Ovary (tissue), 9 donors: ENCODE data around the gene DEAF1. TPM values are rescaled to one million over a fixed set of nuclear protein-coding genes. Genes with fewer than 3 reads are reported as not detected.

Experiments
- DNase-seq, 5 donors: peaks; one replicate each; pipeline ENCODE4 v3.0.0-alpha.2; 2019 to 2020
- H3K27ac ChIP-seq, 2 donors: fragments of 200-600 bp; one replicate each; pipeline versions ENCODE4 v1.5.1 to v1.8.0; 2019 to 2022
- H3K27me3 ChIP-seq: fragments of 200-600 bp; one replicate; pipeline ENCODE4 v1.8.0; 2022
- H3K36me3 ChIP-seq: fragments of 200-600 bp; sonication (generic); one replicate; pipeline ENCODE4 v1.5.1; 2019
- H3K4me1 ChIP-seq: one replicate; pipeline ENCODE4 v1.8.1; 2013; ENCODE audit warnings: mild to moderate bottlenecking, moderate library complexity; ENCODE audit not compliant: insufficient read depth
- H3K4me3 ChIP-seq: fragments of 200-600 bp; sonication (generic); one replicate; pipeline ENCODE4 v1.5.1; 2017
- H3K9me3 ChIP-seq, 2 donors: fragments of 200-600 bp in 1 of 2; sonication (generic) in 1 of 2; one replicate each; pipeline versions ENCODE4 v1.5.1 to v1.8.1; 2013 to 2019; ENCODE audit warnings: mild to moderate bottlenecking in 1 of 2, moderate library complexity in 1 of 2
- CTCF ChIP-seq, 3 donors: fragments of 450-650 bp in 2 of 3; fragments of 200-600 bp in 1 of 3; IDR thresholded peaks; one replicate each; pipeline versions ENCODE4 v1.5.1 to v1.8.0; 2016 to 2022; ENCODE audit warnings: antibody characterized with exemption in 3 of 3, mild to moderate bottlenecking in 1 of 3
- EP300 ChIP-seq: sonication (generic); formaldehyde crosslinking; IDR thresholded peaks from one replicate; pipeline ENCODE4 v1.6.1; 2017; ENCODE audit warnings: antibody characterized with exemption
- POLR2A ChIP-seq: fragments of 450-650 bp; IDR thresholded peaks from one replicate; pipeline ENCODE4 v1.6.1; 2017; ENCODE audit warnings: antibody characterized with exemption, mild to moderate bottlenecking, moderate library complexity
- WGBS, 3 donors: extraction: QIAGEN DNeasy Blood & Tissue Kit in 1 of 3; methylation state at CpG; one replicate each; pipeline versions ENCODE4 v1.1.5 to v1.1.7; 2013 to 2017; 5-methylcytosine and 5-hydroxymethylcytosine counted together
- intact Hi-C, 4 donors: fragments of 100-400 bp; cut with DNase I; formaldehyde crosslinking; loops; one replicate each; pipeline versions ENCODE4 v1.11.0 to v1.15.1; 2022 to 2023
- polyA plus RNA-seq, 2 donors: library from polyadenylated mRNA; stranded (reverse); fragments of 200-250 nt in 1 of 2; fragments of 350-450 nt in 1 of 2; fragmentation: Illumina TruSeq in 1 of 2; extraction: RNeasy Lipid Tissue Mini Kit (QIAGEN cat#74804) in 1 of 2; gene quantifications; one replicate each; pipeline ENCODE4 v1.2.3, GENCODE V29; 2013 to 2014
- total RNA-seq, 7 donors: library from RNA; depleted of rRNA in 2 of 7; stranded (reverse); fragments of >200 nt in 2 of 7; fragmentation: NEBNext Ultra II Directional in 3 of 7; extraction: Animal tissue kit (Norgen Biotek cat#: 25700) in 3 of 7; gene quantifications; one replicate each; pipeline versions ENCODE4 v1.1.0 to v1.2.4, GENCODE V29; 2016 to 2023
- donor health status: DM: no; HTN: no; CAD: no; lungs with moderate emphysema.
- donor health status: DM: no; HTN: no; CAD: no.
- donor health status: Bipolar disorder and iron deficiency.
- donor health status: DM: yes; HTN: yes; CAD: no.
- donor health status: DM: no; HTN: no; CAD: no.
- donor health status: DM: yes; HTN: yes; CAD: no.

DEAF1 gene
- total and polyA plus RNA-seq, 9 donors = 10.2 to 43.4 (median 28.6) TPM

DNA sequence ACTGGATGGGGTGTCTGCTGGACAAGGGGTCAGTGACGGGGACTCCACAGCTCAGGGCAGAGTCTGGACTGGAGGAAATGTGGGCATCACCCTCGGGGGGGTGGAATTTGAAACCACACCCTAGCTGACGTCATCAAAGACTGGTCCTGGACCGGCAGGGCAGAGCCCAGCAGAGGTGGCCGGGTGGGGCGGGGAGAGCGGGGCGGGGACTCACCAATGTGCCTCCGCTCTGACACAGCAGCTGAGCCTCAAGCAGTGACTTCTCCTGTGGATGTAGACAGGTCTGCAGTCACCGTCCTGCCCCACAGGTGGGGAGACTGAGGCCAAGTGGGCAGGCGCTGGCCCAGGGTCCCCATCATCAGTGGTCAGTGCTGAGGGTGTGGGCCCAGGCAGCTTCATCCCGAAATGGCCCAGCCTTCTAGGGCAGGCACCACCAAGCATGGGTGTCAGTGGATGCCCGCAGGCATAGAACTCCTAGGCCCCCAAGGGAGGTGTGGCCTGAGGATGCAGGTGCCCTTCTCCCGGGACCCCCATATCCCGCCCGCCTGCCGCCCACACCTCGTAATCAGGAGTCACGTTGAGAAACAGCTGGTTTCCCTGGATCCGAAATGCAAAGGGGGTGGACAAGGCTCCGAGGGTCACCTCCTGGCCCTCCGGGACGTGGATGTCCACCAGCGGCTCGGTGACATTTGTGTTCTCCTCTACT, 70.9 kb downstream of the DEAF1 start:
- H3K27ac ChIP-seq = no peak overlapping the region
- intact Hi-C loops = no loop called here
- 78 to 86% (median 79%) methylated on average over 23 to 25 of the region's 25 CpGs for WGBS, 3 donors
- H3K4me1 ChIP-seq = peaks cover 5% of the 10 kb centered on the region
- DNase-seq = peak in 2 of 5 donors; percentile 10 to 35
- no peaks in the 10 kb centered on the region for H3K27me3 ChIP-seq
- no peak for TF ChIP-seq CTCF (IDR thresholded peaks at IDR 0.05)
- no peak for TF ChIP-seq EP300
- no peak for TF ChIP-seq POLR2A
- no peaks in the 10 kb centered on the region for H3K36me3 ChIP-seq
- no peak overlapping the region for H3K4me3 ChIP-seq
- H3K9me3 ChIP-seq = no peaks in the 10 kb centered on the region

DNA sequence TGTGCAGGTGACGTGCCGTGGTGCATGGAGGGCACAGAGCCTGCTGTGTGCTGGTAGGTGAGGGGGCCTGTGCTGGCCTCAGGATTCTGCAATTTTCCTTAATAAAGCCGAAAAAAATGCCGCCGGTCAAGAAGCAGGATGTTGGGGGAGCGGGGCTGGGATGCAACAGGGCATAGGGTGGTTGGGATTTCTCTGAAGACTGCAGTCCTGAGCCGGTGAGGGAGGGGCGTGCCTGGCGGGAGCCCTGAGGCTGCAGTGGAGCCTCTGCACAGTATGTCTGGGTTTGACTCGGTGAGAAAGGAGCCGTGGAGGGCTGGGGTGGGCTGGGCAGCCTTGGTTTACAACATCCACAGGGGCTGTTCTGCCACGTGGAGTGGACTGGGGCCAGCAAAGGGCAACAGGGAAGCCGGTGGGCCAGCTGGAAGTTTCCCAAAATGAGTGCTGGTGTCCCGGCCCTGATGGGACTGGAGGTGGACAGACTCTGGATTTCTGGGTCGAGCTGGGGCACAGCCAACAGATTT, 71.6 kb downstream of the DEAF1 start:
- TF ChIP-seq EP300 (no peak), POLR2A (no peak), CTCF (IDR thresholded peaks at IDR 0.05) (no peak)
- no peaks in the 10 kb centered on the region for H3K36me3 ChIP-seq
- intact Hi-C loops = no loop called here
- peak in 3 of 5 donors; percentile 25 to 36 (median 27) for DNase-seq
- no peak overlapping the region for H3K4me3 ChIP-seq
- H3K9me3 ChIP-seq = no peaks in the 10 kb centered on the region
- H3K27ac ChIP-seq = no peak overlapping the region
- WGBS, 3 donors = 77 to 78% (median 77%) methylated on average over 15 of the region's 15 CpGs
- no peaks in the 10 kb centered on the region for H3K27me3 ChIP-seq
- peaks cover 5% of the 10 kb centered on the region for H3K4me1 ChIP-seq

- no peaks in the 10 kb centered on the region for H3K9me3 ChIP-seq
- TF ChIP-seq CTCF (IDR thresholded peaks at IDR 0.05) = no peak
- 82 to 89% (median 87%) methylated on average over 27 of the region's 27 CpGs for WGBS, 3 donors
- H3K27me3 ChIP-seq = no peaks in the 10 kb centered on the region
- no peak overlapping the region for H3K27ac ChIP-seq
- H3K36me3 ChIP-seq = no peaks in the 10 kb centered on the region
- H3K4me3 ChIP-seq = no peak overlapping the region
- H3K4me1 ChIP-seq = peaks cover 5% of the 10 kb centered on the region
- DNase-seq = no peak
- intact Hi-C loops = no loop called here
Measured at GRCh38 chr11:621838-622237, 73.2 kb downstream of the DEAF1 start.

GRCh38 chr11:620935-621814, 73.8 kb downstream of the DEAF1 start:
- TF ChIP-seq EP300 (no peak), CTCF (IDR thresholded peaks at IDR 0.05) (no peak), POLR2A (no peak)
- peaks cover under 1% of the 10 kb centered on the region for H3K4me1 ChIP-seq
- no peaks in the 10 kb centered on the region for H3K27me3 ChIP-seq
- no peak overlapping the region for H3K27ac ChIP-seq
- intact Hi-C loops = no loop called here
- no peaks in the 10 kb centered on the region for H3K9me3 ChIP-seq
- 75 to 81% (median 77%) methylated on average over 45 of the region's 45 CpGs for WGBS, 3 donors
- DNase-seq = peak in 1 of 5 donors; percentile 38
- no peak overlapping the region for H3K4me3 ChIP-seq
- H3K36me3 ChIP-seq = no peaks in the 10 kb centered on the region
